SK-N-SH (cell line): ENCODE measurements around the gene GALR2. TPM values are rescaled to one million over a fixed set of nuclear protein-coding genes. Genes with fewer than 3 reads are reported as not detected.

ENCODE experiments used
- CTCF ChIA-PET: fragments of 300-600, 350-600 bp; formaldehyde crosslinking; extraction: SDS; loops from one replicate; lab custom pipeline; 2021; lab: Yijun Ruan, JAX
- POLR2A ChIA-PET: fragments of 350-600 bp; sonication (Branson Sonifier 250); formaldehyde crosslinking; extraction: SDS; loops from one replicate; lab custom pipeline; 2020; ENCODE audit warnings: antibody characterized with exemption, inconsistent platforms; lab: Yijun Ruan, JAX
- DNase-seq: peaks from one replicate; pipeline ENCODE4 v3.0.0; 2012
- H2AFZ ChIP-seq: fragments of 200-600 bp; sonication (generic); 2 replicates; pipeline ENCODE4 v1.8.1; 2016; ENCODE audit warnings: antibody characterized with exemption, mild to moderate bottlenecking, low read depth
- H3F3A ChIP-seq: fragments of 200-600 bp; sonication (generic); replicated peaks from 2 replicates; pipeline ENCODE3; 2016; ENCODE audit warnings: antibody characterized with exemption, mild to moderate bottlenecking; ENCODE audit not compliant: insufficient read depth
- H3K27ac ChIP-seq, 2 experiments: fragments of 200-500 bp in 1 of 2; fragments of 200-600 bp in 1 of 2; sonication (Bioruptor generic) in 1 of 2; sonication (generic), shearing (Covaris generic) in 1 of 2; 2 replicates each; pipeline versions ENCODE4 v1.5.1 to v1.6.1; 2014 to 2016; ENCODE audit warnings: low read depth in 2 of 2, inconsistent platforms in 1 of 2, low read length in 1 of 2, mild to moderate bottlenecking in 1 of 2, mixed read lengths in 1 of 2
- H3K27me3 ChIP-seq: fragments of 200-600 bp; sonication (generic), shearing (Covaris generic); 2 replicates; pipeline ENCODE4 v1.6.1; 2016; ENCODE audit warnings: mixed run types; ENCODE audit not compliant: insufficient read depth
- H3K36me3 ChIP-seq, 2 experiments: fragments of 200-500 bp in 1 of 2; fragments of 200-600 bp in 1 of 2; sonication (Bioruptor generic) in 1 of 2; sonication (generic) in 1 of 2; replicated peaks in 1 of 2; 2 replicates each; pipeline versions ENCODE3 to v1.5.1; 2014 to 2016; ENCODE audit warnings: low read length in 1 of 2, mild to moderate bottlenecking in 1 of 2; ENCODE audit not compliant: insufficient read depth in 2 of 2, control insufficient read depth in 1 of 2
- H3K4me1 ChIP-seq, 2 experiments: fragments of 200-500 bp in 1 of 2; fragments of 200-600 bp in 1 of 2; sonication (Bioruptor generic) in 1 of 2; sonication (generic), shearing (Covaris generic) in 1 of 2; 2 replicates each; pipeline versions ENCODE4 v1.5.1 to v1.6.1; 2014 to 2016; ENCODE audit warnings: low read depth in 1 of 2, low read length in 1 of 2, mixed run types in 1 of 2; ENCODE audit not compliant: insufficient read depth in 2 of 2, control insufficient read depth in 1 of 2
- H3K4me2 ChIP-seq: fragments of 200-600 bp; sonication (generic), shearing (Covaris generic); 2 replicates; pipeline ENCODE4 v1.6.1; 2017; ENCODE audit warnings: mixed run types
- H3K4me3 ChIP-seq, 2 experiments: fragments of 200-500 bp in 1 of 2; fragments of 200-600 bp in 1 of 2; sonication (Bioruptor generic) in 1 of 2; sonication (generic), shearing (Covaris generic) in 1 of 2; 2 replicates each; pipeline versions ENCODE4 v1.5.1 to v1.8.1; 2014 to 2016; ENCODE audit warnings: low read depth in 2 of 2, inconsistent platforms in 1 of 2, low read length in 1 of 2, mild to moderate bottlenecking in 1 of 2, mixed read lengths in 1 of 2, moderate library complexity in 1 of 2
- H3K79me2 ChIP-seq: fragments of 200-600 bp; sonication (generic); 2 replicates; pipeline ENCODE4 v1.8.1; 2017; ENCODE audit warnings: mild to moderate bottlenecking; ENCODE audit not compliant: insufficient read depth
- H3K9ac ChIP-seq: fragments of 200-600 bp; sonication (generic); 2 replicates; pipeline ENCODE4 v1.6.1; 2017; ENCODE audit warnings: mixed run types
- H3K9me2 ChIP-seq: fragments of 200-600 bp; sonication (generic); 2 replicates; pipeline ENCODE4 v1.6.1; 2017; ENCODE audit warnings: mixed run types
- H3K9me3 ChIP-seq: fragments of 200-600 bp; sonication (generic); 2 replicates; pipeline ENCODE4 v1.6.1; 2017; ENCODE audit warnings: mixed run types, mild to moderate bottlenecking, moderate library complexity
- H4K20me1 ChIP-seq: fragments of 200-600 bp; sonication (generic); 2 replicates; pipeline ENCODE4 v1.6.1; 2017; ENCODE audit warnings: mild to moderate bottlenecking, mixed run types; ENCODE audit not compliant: insufficient read depth
- CTCF ChIP-seq: fragments of 200-600 bp; sonication (generic); IDR thresholded peaks from 2 replicates; pipeline ENCODE4 v1.6.1; 2017; ENCODE audit warnings: antibody characterized with exemption, mild to moderate bottlenecking, moderate library complexity
- EP300 ChIP-seq, 2 experiments: IDR thresholded peaks; 2 replicates each; pipeline versions ENCODE4 v1.4.0 to v1.6.1; 2012; ENCODE audit warnings: borderline replicate concordance in 1 of 2, low read depth in 1 of 2, low read length in 1 of 2
- FOXJ3 ChIP-seq: sonication (generic); formaldehyde crosslinking; IDR thresholded peaks from 2 replicates; pipeline ENCODE4 v1.5.1; 2020; ENCODE audit warnings: mild to moderate bottlenecking, missing genetic modification reagents
- GATA2 ChIP-seq: sonication (generic); formaldehyde crosslinking; IDR thresholded peaks from 2 replicates; pipeline ENCODE4 v1.5.0; 2020; ENCODE audit warnings: mild to moderate bottlenecking, missing genetic modification reagents
- IRF3 ChIP-seq: fragments of 150-350 bp; IDR thresholded peaks from 2 replicates; pipeline ENCODE4 v1.6.1; 2016; ENCODE audit warnings: mild to moderate bottlenecking, low read depth, low read length
- MEF2A ChIP-seq: IDR thresholded peaks from 2 replicates; pipeline ENCODE4 v1.4.0; 2012; ENCODE audit warnings: low read depth, borderline replicate concordance
- MXI1 ChIP-seq: IDR thresholded peaks from 2 replicates; pipeline ENCODE4 v1.6.1; 2012; ENCODE audit warnings: mild to moderate bottlenecking, low read depth, low read length, improper control_type of control experiment
- NFIC ChIP-seq: IDR thresholded peaks from 2 replicates; pipeline ENCODE4 v1.4.0; 2012; ENCODE audit warnings: borderline replicate concordance
- POLR2AphosphoS5 ChIP-seq: IDR thresholded peaks from 2 replicates; pipeline ENCODE4 v1.6.1; 2012; ENCODE audit warnings: low read depth, low read length
- RAD21 ChIP-seq: IDR thresholded peaks from 2 replicates; pipeline ENCODE4 v1.6.1; 2012; ENCODE audit warnings: mild to moderate bottlenecking, low read length
- RCOR1 ChIP-seq: fragments of 150-350 bp; IDR thresholded peaks from 2 replicates; pipeline ENCODE4 v1.6.1; 2017; ENCODE audit warnings: antibody characterized with exemption, low read length
- REST ChIP-seq: IDR thresholded peaks from 2 replicates; pipeline ENCODE4 v1.6.1; 2012; ENCODE audit warnings: mild to moderate bottlenecking, low read depth, low read length, moderate library complexity
- TCF12 ChIP-seq: IDR thresholded peaks from 2 replicates; pipeline ENCODE4 v1.4.0; 2012
- USF1 ChIP-seq: IDR thresholded peaks from 2 replicates; pipeline ENCODE4 v1.4.0; 2012; ENCODE audit warnings: low read depth, borderline replicate concordance
- USF2 ChIP-seq: fragments of 150-350 bp; IDR thresholded peaks from 2 replicates; pipeline ENCODE4 v1.6.1; 2017; ENCODE audit warnings: antibody characterized with exemption, low read length, low read depth, borderline replicate concordance
- WGBS: methylation state at CpG from one replicate; pipeline ENCODE4 v1.1.6; 2017; ENCODE audit warnings: low lambda C conversion rate; 5-methylcytosine and 5-hydroxymethylcytosine counted together
- polyA plus RNA-seq, 3 experiments: library from polyadenylated mRNA; depleted of rRNA; stranded (reverse); fragments of >200 nt; gene quantifications; 2 replicates each; pipeline ENCODE4 v1.2.3, GENCODE V29; 2012

Gene GALR2
- polyA plus RNA-seq, 1 of the 3 experiments (the other 2 are of a cell fraction): 0.05 TPM

- H2AFZ ChIP-seq: no peak overlapping the region
- TF ChIP-seq TCF12 (no peak), NFIC (no peak), CTCF (0 out of 2 replicates have a peak, but pooled peaks have one; percentile 14)
- DNase-seq: peak; percentile 64
- H3K4me1 ChIP-seq: no peaks in the 10 kb centered on the region
- ChIA-PET POLR2A (interaction anchor here (1.4 kb wide), 1 partner anchor 8 kb away, joined by 8 read pairs; no protein-coding TSS in a partner anchor), CTCF (interaction anchor here (0.7 to 3.2 kb wide), 8 partner anchors 8 to 183 kb away, joined by 3 to 10 read pairs (median 3); partner anchors contain the start of genes GALR2, MRPL38 and ZACN)
- H3K9me3 ChIP-seq: no peaks in the 10 kb centered on the region
- H4K20me1 ChIP-seq: no peaks in the 10 kb centered on the region
- H3K9me2 ChIP-seq: no peaks in the 10 kb centered on the region
- no peak overlapping the region for H3K27ac ChIP-seq
- H3K36me3 ChIP-seq: peaks cover 36 to 96% of the 10 kb centered on the region in 2 experiments
- no peak overlapping the region for H3K4me2 ChIP-seq
- no peaks in the 10 kb centered on the region for H3K79me2 ChIP-seq
- H3K27me3 ChIP-seq: no peaks in the 10 kb centered on the region
- no peak overlapping the region for H3K4me3 ChIP-seq
- H3F3A ChIP-seq: peaks cover 5% of the 10 kb centered on the region
- no peak overlapping the region for H3K9ac ChIP-seq
- WGBS: 87% methylated on average over 21 of the region's 25 CpGs
Measured at GRCh38 chr17:76088041-76088867, 13.7 kb downstream of the GALR2 start.

- H3F3A ChIP-seq: no peaks in the 10 kb centered on the region
- H3K4me1 ChIP-seq: no peaks in the 10 kb centered on the region
- H3K4me3 ChIP-seq: no peak overlapping the region
- no peaks in the 10 kb centered on the region for H3K9me3 ChIP-seq
- peak; percentile 22 for DNase-seq
- H2AFZ ChIP-seq: no peak overlapping the region
- no peaks in the 10 kb centered on the region for H3K27me3 ChIP-seq
- no peak overlapping the region for H3K9ac ChIP-seq
- POLR2A ChIA-PET: interaction anchor here (1.4 kb wide), 1 partner anchor 9 kb away, joined by 8 read pairs; no protein-coding TSS in a partner anchor
- no peak overlapping the region for H3K27ac ChIP-seq
- WGBS: 96% methylated on average over 13 of the region's 25 CpGs
- peaks cover 38 to 96% of the 10 kb centered on the region in 2 experiments for H3K36me3 ChIP-seq
- CTCF ChIA-PET: interaction anchor here (0.7 to 3.2 kb wide), 9 partner anchors 9 to 184 kb away, joined by 3 to 10 read pairs (median 3); partner anchors contain the start of genes GALR2, MRPL38 and ZACN
- no peaks in the 10 kb centered on the region for H4K20me1 ChIP-seq
- no peaks in the 10 kb centered on the region; the same call in 1 of the 2 replicates for H3K79me2 ChIP-seq
- H3K9me2 ChIP-seq: no peaks in the 10 kb centered on the region
- TF ChIP-seq POLR2AphosphoS5 (no peak), RCOR1 (no peak), NFIC (no peak), MEF2A (no peak), REST (no peak), MXI1 (no peak), USF1 (no peak), GATA2 (CRISPR knock-in tag) (no peak), USF2 (no peak), IRF3 (no peak), FOXJ3 (no peak), RAD21 (no peak), EP300 (IDR thresholded peaks at IDR 0.05; ENCODE audit: borderline replicate concordance in 1 of 2, low read depth in 1 of 2, low read length in 1 of 2) (no peak)
- TF ChIP-seq, all 33 proteins: peak for 0
- H3K4me2 ChIP-seq: no peak overlapping the region
Measured at GRCh38 chr17:76088868-76089576, 14.4 kb downstream of the GALR2 start.
